ENCODE results near the gene NKD1. TPM values are rescaled to one million over a fixed set of nuclear protein-coding genes. Genes with fewer than 3 reads are reported as not detected.
"Not testable (repeated sequence)": the region's sequence is repeated elsewhere in the genome, so short reads cannot be mapped to it uniquely, and the experiment has no call there.

The NKD1 gene
- total RNA-seq, 1 donor from 2014 or later = 3.9 TPM

DNA sequence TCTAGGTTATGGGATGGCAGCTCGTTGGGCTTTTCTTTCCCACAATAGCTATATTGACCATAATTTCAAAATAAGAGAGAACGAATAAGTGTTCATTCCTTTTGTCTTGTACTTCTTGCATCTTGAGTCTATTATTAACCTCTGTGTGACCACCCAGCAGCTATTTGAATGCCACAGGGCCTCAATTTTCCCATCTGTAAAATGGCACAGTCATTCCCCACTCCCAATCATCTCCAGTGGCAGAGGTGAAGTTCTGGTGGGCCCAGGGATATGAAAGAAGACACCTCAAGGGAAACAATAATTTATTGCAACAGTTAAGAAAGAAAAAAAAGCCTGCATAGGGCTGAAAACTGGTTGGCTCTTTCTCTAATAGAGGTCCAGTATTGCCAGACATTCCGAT, 28.6 kb upstream of the NKD1 start:
- DNase-seq (ENCODE audit: low spot score) = no peak
- no peak for ATAC-seq

DNA sequence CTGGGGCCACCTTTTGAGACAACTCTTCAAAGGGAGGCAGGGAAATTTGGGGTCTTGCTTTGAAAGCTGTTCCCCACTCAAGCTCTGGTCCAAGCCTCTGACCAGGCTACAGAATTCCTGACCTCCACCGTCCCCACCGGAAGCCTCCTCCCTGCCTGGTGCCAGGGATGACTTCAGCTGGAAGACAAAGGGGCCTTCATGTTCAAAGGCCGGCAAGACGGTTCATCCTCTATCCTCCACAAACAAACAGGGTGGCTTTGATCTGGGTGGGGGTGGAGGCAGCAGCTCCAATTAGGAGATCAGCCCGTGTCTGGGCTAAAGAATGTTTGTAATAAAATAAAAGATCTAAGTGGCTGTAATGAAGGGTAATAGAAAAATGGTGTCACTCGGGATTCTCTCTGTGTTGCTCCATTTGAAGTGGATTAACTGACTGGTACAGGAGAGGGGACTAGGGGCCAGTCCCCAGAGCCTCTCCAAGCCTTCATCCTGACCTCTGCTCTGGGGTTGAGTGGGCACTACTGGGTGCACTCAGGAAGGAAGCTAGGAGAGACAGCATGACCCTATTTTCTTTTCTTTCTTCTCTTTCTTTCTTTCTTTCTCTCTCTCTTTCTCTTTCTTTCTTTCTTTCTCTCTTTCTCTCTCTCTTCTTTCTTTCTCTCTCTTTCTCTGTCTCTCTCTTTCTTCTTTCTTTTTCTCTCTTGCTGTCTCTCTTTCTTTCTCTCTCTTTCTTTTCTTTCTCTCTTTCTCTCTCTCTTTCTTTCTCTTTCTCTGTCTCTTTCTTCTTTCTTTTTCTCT, 27.5 kb upstream of the NKD1 start:
- DNase-seq (ENCODE audit: low spot score) (peak; percentile 22), ATAC-seq (no peak)

DNA sequence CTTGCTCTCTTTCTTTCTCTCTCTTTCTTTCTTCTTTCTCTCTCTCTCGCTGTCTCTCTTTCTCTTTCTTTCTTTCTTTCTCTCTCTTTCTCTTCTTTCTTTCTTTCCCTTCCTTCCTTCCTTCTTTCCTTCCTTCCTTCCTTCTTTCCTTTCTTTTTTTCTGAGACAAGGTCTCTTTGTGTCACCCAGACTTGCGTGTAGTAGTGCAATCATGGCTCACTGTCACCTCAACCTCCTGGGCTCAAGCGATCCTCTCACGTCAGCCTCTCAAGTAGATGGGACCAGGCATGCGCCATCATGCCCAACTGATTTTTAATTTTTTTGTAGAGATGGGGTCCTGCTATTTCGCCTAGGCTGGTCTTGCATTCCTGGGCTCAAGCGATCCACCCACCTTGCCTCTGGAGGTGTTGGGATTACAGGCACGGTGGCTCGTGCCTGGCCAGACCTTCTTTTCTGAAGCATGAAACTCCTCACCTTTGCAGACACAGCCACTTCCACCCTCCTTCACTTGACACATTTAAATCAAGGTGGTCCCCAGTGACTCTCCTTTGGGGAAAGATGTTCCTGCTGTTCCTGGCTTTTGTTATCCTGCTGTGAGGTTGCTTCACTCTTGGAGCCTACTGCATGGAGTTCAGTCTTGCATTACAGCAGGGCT, 26.8 kb upstream of the NKD1 start:
- ATAC-seq = no peak
- DNase-seq (ENCODE audit: low spot score) = peak; percentile 11

DNA sequence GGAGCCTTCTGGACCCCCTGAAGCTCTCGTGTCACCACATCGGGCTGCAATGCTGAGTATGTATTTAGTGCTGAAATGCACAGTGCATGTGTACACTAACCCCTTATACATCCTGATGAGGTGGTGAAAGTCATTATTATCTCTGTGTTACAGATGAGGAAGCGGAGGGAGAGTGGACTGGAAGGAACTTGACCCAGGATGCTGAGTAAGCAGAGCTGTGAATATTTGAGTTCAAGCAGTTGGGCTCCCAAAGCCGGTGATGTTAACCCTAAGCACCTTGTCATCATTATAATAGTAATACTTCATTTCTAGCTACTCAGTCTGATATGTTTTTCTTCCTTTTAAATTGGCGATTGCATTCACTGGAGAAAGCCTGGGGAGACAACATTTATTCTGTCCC, 25.9 kb upstream of the NKD1 start:
- ATAC-seq (no peak), DNase-seq (ENCODE audit: low spot score) (no peak)

DNA sequence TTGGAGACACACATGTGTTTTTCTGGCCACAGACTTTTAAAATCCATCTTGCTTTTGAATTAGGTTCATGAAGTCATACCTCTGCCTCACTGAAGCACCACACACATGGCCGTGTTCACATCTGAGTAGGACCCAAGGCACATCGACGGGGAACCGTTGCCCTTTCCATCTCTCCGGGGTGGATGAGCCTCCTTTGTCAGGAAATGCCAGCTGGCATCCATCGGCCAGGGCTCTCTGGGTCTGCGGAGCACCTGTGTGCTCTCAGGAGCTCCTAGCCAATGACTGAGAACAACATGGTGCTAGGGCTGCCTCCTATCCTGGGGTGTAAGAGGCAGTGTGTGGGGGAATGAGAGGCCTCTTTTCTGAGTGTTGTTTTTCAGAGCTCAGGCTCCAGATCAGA, 24.5 kb upstream of the NKD1 start:
- ATAC-seq (no peak), DNase-seq (ENCODE audit: low spot score) (peak; percentile 26)

DNA sequence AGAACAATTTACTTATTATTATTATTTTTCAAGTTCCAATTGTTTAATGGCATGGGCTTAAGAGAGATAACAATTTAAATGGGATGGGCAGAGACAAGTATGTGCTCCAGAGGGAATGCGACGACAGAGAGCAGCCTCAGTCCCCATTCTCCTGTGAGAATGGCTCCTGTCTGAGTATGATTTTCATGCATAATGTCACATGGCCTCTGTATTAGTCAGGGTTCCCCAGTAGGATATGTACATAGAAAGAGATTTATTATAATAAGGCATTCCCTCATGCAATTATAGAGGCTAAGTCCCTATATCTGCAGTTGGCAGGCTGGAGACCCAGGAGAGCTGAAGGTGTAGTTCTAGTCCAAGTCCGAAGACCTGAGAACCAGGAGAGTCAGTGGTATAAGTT, 22.9 kb upstream of the NKD1 start:
- DNase-seq (ENCODE audit: low spot score) (peak; percentile 6), ATAC-seq (no peak)

DNA sequence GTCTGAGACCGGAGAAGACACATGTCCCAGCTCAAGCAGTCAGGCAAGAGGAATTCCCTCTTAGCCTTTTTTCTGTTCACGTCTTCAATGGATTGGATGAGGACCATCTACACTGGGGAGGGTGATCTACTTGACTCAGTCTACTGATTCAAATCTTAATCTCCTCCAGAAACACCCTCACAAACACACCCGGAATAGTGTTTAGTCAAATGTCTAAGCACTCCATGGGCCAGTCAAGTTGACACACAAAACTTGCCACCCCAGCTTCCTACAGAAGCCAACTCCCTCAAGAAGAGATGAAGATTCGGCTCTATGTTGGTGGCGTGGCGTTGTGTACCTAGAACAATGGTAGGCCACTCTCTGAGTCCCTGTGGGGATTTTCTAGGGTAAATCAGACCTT, 22.5 kb upstream of the NKD1 start:
- no peak for DNase-seq (ENCODE audit: low spot score)
- ATAC-seq = no peak

DNA sequence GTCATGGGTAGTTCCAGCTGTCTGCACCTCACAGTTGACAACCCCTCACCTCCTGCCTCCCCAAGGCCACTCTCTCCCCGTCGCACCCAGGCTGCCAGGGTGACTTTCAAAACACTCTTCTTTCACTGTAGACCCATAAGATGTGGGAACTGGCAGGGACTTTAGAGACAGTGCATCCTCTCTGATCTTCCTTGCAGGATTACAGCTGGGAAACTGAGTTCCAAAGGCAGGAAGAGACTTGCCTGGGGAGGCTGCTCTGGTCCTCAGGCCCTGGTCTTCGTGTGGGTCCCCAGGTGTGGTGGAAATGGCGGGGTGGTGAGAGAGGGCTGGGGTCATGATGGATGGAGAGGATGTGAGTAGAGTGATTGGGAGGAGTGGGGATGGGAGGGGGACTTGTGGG, 21.9 kb upstream of the NKD1 start:
- no peak for ATAC-seq
- peak; percentile 4 for DNase-seq (ENCODE audit: low spot score)

DNA sequence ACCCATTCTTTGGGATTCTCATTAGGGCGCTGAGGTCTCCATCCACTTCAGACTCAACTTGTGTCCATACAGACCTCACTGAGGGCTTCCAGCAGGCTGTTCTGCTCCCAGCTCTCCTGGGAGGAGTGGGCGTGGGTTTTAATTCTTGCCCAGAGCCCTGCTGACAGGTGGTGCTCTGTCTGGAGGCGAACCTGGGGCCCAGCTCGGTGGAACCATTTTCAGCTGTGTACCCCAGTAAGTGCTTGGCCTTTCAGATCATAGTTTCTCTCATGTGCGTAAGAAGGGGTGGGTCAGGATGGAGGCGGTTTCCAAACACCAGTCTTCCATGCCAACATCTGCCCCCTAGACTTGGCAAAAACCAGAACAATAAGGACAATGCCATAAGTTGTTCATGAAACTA, 21.4 kb upstream of the NKD1 start:
- DNase-seq (ENCODE audit: low spot score) (peak; percentile 18), ATAC-seq (no peak)

DNA sequence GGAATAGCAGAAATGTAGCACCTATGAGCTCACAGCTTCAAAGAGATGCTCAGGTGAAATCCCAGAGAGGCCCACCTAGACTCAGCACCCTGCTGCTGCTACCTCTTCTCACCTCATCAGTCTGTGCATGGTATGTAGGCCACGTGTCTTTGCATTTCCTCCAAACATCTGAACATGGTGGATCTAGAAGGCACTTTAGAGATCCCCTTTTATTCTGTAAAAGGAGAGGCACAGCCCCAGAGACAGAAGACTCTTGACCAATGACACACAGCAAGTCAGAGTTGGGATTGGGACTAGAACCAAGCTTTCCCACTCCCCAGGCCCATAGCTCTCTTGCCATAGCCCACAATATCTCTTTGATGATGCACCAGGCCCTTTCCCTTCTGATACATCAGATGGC, 19.4 kb upstream of the NKD1 start:
- ATAC-seq (no peak), DNase-seq (ENCODE audit: low spot score) (peak; percentile 7)

DNA sequence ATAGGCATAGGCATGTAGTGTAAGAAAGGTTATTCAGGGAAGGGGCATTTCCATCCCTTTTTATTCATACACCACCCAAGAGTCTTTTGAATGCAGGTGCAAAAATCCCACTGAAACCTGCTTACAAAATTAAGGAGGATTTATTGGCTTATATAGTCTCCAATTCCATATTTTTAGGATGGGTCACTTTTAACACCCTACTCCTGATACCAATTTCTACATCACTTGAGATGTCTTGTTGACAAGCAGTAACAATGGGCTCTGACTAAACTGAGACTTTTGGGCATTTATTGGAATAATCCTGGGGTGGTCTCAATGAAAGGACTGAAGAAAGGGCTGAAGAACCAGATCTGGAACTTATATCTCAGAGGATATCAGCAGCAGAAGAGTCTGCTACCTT, 18.9 kb upstream of the NKD1 start:
- DNase-seq (ENCODE audit: low spot score) (no peak), ATAC-seq (no peak)

DNA sequence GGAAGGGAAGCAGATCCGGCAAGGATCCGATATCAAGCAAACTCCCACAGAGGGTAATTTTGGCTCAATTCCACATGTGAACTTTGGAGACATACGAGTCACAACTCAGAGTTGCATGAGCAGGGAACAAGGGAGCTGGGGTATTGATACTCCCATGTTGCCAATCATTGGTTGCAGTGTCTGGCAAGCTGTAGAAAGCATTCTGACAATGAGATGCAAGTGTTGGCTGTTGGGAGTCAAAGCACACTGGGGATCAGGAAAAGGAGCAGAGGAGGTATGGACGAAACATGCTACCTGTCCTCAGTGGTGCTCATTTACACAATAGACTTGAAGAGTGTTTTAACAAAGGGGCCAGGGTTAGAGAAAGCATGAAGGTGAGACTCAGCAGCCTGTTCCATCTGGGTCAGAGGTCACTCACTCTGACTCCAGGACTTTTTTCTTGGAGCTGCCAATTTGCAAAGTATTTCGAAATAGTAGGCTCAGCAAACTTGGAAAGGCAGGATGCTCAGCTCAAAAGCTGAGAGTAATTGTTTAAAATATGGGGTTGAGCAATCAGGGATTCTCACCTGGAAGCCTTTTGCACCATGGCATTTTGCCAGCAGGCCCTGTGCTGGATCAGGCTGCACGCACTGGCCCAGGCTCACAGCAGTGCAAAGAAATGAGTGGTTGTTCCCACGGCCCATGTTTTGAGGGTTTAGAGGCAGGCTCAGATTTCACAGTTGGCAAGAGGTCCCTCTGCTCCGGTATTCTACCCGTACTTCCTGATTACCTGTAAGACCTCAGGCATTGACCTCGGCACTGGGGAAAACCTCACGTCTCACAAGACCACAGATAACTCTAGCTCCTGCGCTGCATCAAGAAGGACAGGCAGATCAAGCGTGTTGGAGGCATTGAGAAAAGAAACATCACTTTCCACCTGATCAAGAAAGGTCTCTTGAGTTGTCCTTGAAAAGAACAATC, 17.6 kb upstream of the NKD1 start:
- ATAC-seq = peak; percentile 91

DNA sequence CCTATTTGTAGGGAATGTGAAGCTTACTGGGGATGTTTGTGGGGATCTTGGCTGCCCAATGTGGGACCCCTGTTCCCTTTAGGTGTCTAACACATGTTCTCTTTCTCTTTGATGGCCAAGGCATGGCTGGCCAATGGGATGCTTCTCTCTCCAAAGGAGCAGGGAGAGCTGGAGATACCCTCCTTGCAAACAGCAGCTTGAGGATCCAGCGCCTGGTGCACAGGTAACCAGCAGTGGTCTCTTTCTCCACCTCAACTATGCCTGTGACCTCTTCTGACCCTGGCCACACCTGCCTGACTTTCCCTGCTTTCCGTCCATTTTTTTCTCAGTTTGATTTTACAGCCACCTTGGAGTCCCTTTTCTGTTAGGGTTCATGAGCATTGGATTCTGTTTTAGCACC, 16.8 kb upstream of the NKD1 start:
- DNase-seq (ENCODE audit: low spot score) = peak; percentile 33
- no peak for ATAC-seq

More for the DNA sequence above, 17.6 kb upstream of the NKD1 start:
- peak; percentile 92 for DNase-seq (ENCODE audit: low spot score)

DNA sequence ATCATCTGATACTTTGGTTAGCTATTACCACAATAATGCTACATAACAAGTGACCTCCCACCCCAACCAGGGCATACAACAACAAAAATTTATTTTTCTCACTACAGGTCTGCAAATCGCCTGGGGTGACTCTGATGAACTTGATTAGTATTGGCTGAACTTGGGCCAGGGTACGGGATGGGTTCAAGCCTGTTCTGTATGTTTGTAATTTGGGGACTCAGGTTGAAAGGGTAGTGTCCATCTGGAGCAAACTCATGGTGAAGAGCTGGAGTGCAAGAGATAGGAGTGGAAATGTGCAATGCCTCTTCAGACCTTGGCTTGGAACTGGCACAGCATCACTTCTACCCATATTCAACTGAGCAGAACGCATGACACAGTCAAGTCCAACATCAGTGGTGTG, 16.3 kb upstream of the NKD1 start:
- ATAC-seq = no peak
- peak; percentile 31 for DNase-seq (ENCODE audit: low spot score)

DNA sequence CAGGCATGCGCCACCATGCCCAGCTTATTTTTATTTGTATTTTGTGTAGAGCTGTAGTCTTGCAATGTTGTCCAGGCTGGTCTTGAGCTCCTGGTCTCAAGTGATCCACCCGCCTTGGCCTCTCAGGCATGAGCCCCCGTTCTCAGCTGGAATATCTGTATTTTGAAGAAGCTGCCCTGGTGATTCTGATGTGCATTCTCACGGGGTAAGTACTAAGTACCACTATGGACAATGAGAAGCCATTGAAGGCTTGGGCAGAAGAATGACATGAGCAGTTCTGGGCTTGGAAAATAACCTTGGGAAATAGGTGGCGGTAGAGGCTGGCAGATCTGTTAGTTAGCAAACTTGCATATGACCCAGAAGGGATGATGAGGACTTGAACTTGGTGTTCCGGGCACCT, 15.6 kb upstream of the NKD1 start:
- ATAC-seq = no peak
- peak; percentile 4 for DNase-seq (ENCODE audit: low spot score)

DNA sequence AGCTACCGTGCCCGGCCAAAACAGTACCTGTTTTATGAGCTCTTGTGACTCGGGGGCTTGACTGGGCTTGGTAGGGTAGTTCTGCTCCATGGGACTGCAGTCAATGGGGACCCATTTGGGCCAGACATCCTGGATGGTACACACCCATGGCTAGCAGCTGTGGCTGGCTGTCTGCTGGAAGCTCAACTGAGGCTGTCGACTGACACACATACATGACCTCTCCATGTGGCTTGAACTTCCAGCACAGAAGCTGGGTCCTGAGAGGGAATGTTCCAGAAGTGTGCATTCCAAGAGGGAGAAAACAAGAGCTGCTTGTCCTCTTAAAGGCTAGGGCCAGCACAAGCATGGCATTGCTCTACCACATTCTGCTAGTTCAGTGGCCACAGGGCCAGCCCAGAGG, 14.9 kb upstream of the NKD1 start:
- DNase-seq (ENCODE audit: low spot score) (peak; percentile 34), ATAC-seq (no peak)

DNA sequence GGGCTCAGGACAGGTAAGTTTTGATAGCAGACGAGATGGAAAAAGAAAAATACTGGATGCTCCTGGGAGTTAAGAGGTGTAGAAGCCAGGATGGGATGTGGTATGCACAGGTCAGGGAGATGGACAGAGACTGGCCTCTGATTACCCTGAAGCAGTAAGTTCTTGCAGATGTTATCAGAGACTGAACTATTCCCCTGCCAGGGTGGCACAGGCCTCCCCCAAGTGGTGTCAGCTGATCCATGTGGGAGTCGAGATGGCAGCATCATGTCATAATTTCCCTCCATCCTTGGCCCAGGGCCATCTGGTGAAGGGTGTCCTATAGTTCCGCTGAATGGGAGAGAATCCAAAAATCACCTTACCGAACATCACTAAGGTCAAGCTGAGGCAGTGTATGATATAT, 14.1 kb upstream of the NKD1 start:
- DNase-seq (ENCODE audit: low spot score) = peak; percentile 22

DNA sequence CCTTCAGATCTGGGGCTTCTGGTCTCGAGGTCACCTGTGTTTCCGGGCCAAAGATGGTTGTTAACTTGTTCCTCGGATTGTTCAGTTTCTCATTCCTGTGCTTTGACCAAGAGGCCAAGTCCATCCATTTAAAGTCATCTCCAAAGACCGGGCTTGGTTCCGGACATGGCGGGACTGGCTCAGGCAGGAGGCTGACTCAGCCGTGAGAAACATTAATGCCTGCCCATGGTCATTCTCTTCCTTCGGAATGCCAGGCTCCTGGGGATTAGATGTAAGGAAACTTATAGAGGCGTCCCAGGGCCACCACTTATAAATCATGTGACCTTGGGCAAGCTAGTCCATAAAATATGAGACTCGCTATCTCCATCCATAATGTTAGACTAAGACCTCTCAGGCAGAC, 13.6 kb upstream of the NKD1 start:
- peak; percentile 14 for DNase-seq (ENCODE audit: low spot score)
- ATAC-seq = no peak

More for the DNA sequence above, 14.1 kb upstream of the NKD1 start:
- ATAC-seq = no peak

DNA sequence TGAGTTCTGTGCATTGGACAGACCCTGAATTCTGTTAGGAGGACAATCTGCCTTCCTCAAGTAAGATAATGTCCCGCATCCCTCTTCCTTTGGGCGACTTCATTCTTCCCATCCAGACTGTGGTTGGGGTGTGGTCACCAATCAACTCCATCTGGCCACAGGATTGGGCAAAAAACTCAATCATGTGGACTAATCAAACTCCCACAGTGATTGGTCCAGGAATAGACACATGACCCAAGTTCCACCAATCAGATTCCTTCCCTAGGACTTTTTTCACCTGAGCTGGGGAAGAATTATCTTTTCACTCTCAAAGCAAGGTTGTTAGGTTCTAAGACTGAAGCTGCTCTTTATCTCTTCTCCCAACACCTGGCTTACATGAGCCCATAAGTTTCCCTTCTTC, 13.2 kb upstream of the NKD1 start:
- no peak for DNase-seq (ENCODE audit: low spot score)

DNA sequence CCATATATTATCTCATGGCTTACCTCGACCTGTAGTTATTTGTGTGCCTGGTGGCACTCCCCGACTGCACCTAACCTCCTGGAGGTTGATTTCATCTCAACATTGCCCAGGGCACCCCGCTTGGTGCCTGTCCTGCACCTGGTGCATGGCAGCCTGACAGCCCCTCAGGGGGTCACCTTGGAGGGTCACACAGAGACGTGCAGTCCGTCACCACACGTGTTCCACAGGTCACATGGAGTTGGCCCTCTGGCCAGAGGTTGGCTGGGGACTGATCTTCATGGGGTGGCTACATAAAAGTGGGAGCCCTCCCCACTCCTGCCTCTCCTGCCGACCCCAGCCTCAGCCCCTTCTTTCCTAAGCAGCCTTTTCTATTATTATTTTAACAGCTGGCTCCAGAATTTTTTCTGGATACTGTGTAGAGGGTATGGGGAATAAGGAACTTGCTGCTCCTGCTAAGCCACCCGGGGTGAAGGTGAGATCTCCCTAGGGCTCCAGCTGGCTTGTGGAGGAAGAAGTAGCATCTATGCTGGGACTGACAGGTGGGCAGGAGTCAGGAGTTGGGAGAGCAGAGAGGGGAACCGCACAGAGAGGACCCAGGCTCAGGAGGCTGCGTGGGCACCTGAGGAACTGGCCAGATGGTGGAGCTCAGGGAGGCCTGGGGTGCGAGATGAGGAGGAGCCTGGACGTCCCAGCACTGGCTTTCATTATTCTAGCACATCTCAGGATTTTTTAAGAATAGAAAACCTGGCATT, 12.5 kb upstream of the NKD1 start:
- DNase-seq (ENCODE audit: low spot score) = peak; percentile 28
- ATAC-seq = no peak

More for the DNA sequence above, 13.2 kb upstream of the NKD1 start:
- ATAC-seq = no peak

DNA sequence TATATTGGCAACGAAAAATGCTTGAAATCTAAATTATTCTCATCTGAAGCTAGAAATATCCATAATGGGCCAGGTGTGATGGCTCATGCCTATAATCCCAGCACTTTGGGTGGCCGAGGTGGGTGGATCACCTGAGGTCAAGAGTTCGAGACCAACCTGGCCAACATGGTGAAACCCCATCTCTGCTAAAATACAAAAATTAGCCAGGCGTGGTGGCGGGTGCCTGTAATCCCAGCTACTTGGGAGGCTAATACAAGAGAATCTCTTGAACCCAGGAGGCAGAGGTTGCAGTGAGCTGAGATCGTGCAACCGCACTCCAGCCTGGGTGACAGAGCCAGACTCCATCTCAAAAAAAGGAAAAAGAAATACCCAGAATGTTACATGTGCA, 11.9 kb upstream of the NKD1 start:
- peak; percentile 18 for DNase-seq (ENCODE audit: low spot score)
- not testable (repeated sequence) for ATAC-seq

Data from left lobe of liver (tissue), 2 donors.